Colonic mucosa (tissue), 4 donors: ENCODE measurements around the gene MKNK1. TPM values are rescaled to one million over a fixed set of nuclear protein-coding genes. Genes with fewer than 3 reads are reported as not detected.

ENCODE experiments used
- DNase-seq: peaks from one replicate; pipeline ENCODE4 v3.0.0-alpha.2; 2020
- H3K27ac ChIP-seq: fragments of 200-600 bp; one replicate; pipeline ENCODE4 v1.8.0; 2021
- H3K27me3 ChIP-seq: fragments of 200-600 bp; one replicate; pipeline ENCODE4 v1.8.0; 2021
- H3K36me3 ChIP-seq: fragments of 200-600 bp; one replicate; pipeline ENCODE4 v1.8.0; 2021
- H3K4me1 ChIP-seq: fragments of 200-600 bp; one replicate; pipeline ENCODE4 v1.8.0; 2021; ENCODE audit warnings: mild to moderate bottlenecking
- H3K4me3 ChIP-seq: fragments of 200-600 bp; one replicate; pipeline ENCODE4 v1.8.0; 2021
- H3K9ac ChIP-seq, 2 donors: one replicate each; pipeline ENCODE4 v1.7.0; 2013; ENCODE audit warnings: control low read depth in 2 of 2, low read depth in 2 of 2, low read length in 2 of 2
- H3K9me3 ChIP-seq: fragments of 200-600 bp; one replicate; pipeline ENCODE4 v1.8.0; 2021
- CTCF ChIP-seq: fragments of 200-600 bp; IDR thresholded peaks from one replicate; pipeline ENCODE4 v1.8.0; 2022; ENCODE audit warnings: antibody characterized with exemption, mild to moderate bottlenecking
- intact Hi-C: fragments of 100-400 bp; cut with DNase I; formaldehyde crosslinking; loops from one replicate; pipeline ENCODE4 v1.14.1; 2022
- total RNA-seq, 2 donors: library from RNA; stranded (reverse); fragmentation: NEBNext Ultra II Directional in 1 of 2; extraction: Animal tissue kit (Norgen Biotek cat#: 25700) in 1 of 2; gene quantifications; one replicate each; pipeline ENCODE4 v1.2.1, GENCODE V29; 2021
- donor health status: healthy.
- donor health status: DM: no; HTN: no; CAD: no.
- donor health status: DM: no; HTN: no; CAD: no.

Gene MKNK1
- total RNA-seq, 2 donors from 2014 or later, result 27.0 to 36.8 TPM

GRCh38 chr1:46512792-46513190 is 91.3 kb downstream of the MKNK1 start:
- intact Hi-C loops, result no loop called here

GRCh38 chr1:46512135-46512791 is 91.8 kb downstream of the MKNK1 start:
- H3K4me1 ChIP-seq, result no peaks in the 10 kb centered on the region
- no peak for TF ChIP-seq CTCF
- H3K9ac ChIP-seq, result no peak overlapping the region
- no peak overlapping the region for H3K27ac ChIP-seq
- H3K9me3 ChIP-seq, result no peaks in the 10 kb centered on the region
- no peak for DNase-seq
- no peak overlapping the region for H3K4me3 ChIP-seq
- H3K27me3 ChIP-seq, result no peaks in the 10 kb centered on the region
- intact Hi-C loops, result no loop called here
- no peaks in the 10 kb centered on the region for H3K36me3 ChIP-seq

More at GRCh38 chr1:46512792-46513190, 91.3 kb downstream of the MKNK1 start:
- Histone ChIP-seq H3K36me3 (no peaks in the 10 kb centered on the region), H3K9me3 (no peaks in the 10 kb centered on the region), H3K4me3 (no peak overlapping the region), H3K4me1 (no peaks in the 10 kb centered on the region), H3K27ac (no peak overlapping the region), H3K9ac (no peak overlapping the region), H3K27me3 (no peaks in the 10 kb centered on the region)
- no peak for TF ChIP-seq CTCF
- DNase-seq, result no peak

GRCh38 chr1:46510998-46511365 is 93.1 kb downstream of the MKNK1 start:
- Histone ChIP-seq H3K4me3 (no peak overlapping the region), H3K27ac (no peak overlapping the region), H3K36me3 (no peaks in the 10 kb centered on the region), H3K9ac (no peak overlapping the region), H3K9me3 (no peaks in the 10 kb centered on the region), H3K4me1 (no peaks in the 10 kb centered on the region), H3K27me3 (no peaks in the 10 kb centered on the region)
- intact Hi-C loops, result no loop called here
- TF ChIP-seq CTCF, result no peak
- DNase-seq, result no peak

- intact Hi-C loops, result no loop called here
- no peak overlapping the region for H3K4me3 ChIP-seq
- no peaks in the 10 kb centered on the region for H3K4me1 ChIP-seq
- no peak for DNase-seq
- no peaks in the 10 kb centered on the region for H3K36me3 ChIP-seq
- no peaks in the 10 kb centered on the region for H3K9me3 ChIP-seq
- no peak overlapping the region for H3K9ac ChIP-seq
- H3K27me3 ChIP-seq, result no peaks in the 10 kb centered on the region
- H3K27ac ChIP-seq, result no peak overlapping the region
- TF ChIP-seq CTCF, result no peak
Measured at GRCh38 chr1:46510341-46510997, 93.6 kb downstream of the MKNK1 start.

- DNase-seq, result no peak
- H3K4me1 ChIP-seq, result no peaks in the 10 kb centered on the region
- no peak overlapping the region for H3K4me3 ChIP-seq
- no peak overlapping the region for H3K27ac ChIP-seq
- no peaks in the 10 kb centered on the region for H3K27me3 ChIP-seq
- intact Hi-C loops, result no loop called here
- no peak for TF ChIP-seq CTCF
- H3K9me3 ChIP-seq, result no peaks in the 10 kb centered on the region
- no peak overlapping the region for H3K9ac ChIP-seq
- no peaks in the 10 kb centered on the region for H3K36me3 ChIP-seq
Measured at GRCh38 chr1:46508757-46509156, 95.3 kb downstream of the MKNK1 start.

Other genes starting within 250 kb of the MKNK1 start
- gene FAAH, start 210.0 kb downstream of the MKNK1 start, total RNA-seq, result 100 to 1,000 TPM in 1 of 2 donors, 10 to 100 TPM in 1; 70.0 to 117 TPM
- gene DMBX1, start 114.4 kb downstream of the MKNK1 start, total RNA-seq, result not detected
- not detected for gene KNCN, start 52.6 kb downstream of the MKNK1 start, total RNA-seq
- gene MOB3C, start 12.5 kb upstream of the MKNK1 start, total RNA-seq, result 10 to 100 TPM; 11.8 to 16.3 TPM
- gene ATPAF1, start 64.1 kb upstream of the MKNK1 start, total RNA-seq, result 10 to 100 TPM; 55.8 to 66.1 TPM
- gene TEX38, start 67.6 kb upstream of the MKNK1 start, total RNA-seq, result not detected
- gene EFCAB14, start 114.8 kb upstream of the MKNK1 start, total RNA-seq, result 100 to 1,000 TPM in 1 of 2 donors, 10 to 100 TPM in 1; 87.4 to 114 TPM
- 1 to 10 TPM in 1 of 2 donors, not detected in 1; 1.2 TPM for gene CYP4B1, start 194.8 kb upstream of the MKNK1 start, total RNA-seq